Fibroblast of skin of back (primary cell): ENCODE data around the gene RAB12.
"Not testable (repeated sequence)": the region's sequence is repeated elsewhere in the genome, so short reads cannot be mapped to it uniquely, and the experiment has no call there.

ENCODE experiments used
- DNase-seq: peaks from one replicate; pipeline ENCODE4 v3.0.0-alpha.2; 2013

RAB12 gene

DNA sequence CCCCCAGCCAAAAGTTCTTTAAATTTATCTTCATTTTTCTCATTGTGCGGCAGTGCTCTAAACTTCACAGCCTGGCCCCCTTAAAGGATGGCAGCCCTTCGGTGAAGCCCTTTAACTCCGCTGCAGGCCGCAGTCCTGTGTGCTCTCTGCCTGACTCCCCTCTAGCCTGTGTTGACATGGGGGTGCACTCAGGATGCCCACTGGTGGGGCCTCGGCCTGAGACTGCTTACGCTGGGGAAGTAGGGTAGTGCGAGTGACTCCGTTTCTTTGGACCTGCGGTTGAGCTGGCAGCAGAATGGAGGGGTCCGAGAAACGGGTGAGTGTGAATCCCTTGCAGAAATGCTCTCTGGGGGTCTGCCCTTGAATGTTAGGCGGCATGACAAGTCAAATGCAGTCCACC lies 5.6 kb downstream of the RAB12 start:
- no peak for DNase-seq

DNA sequence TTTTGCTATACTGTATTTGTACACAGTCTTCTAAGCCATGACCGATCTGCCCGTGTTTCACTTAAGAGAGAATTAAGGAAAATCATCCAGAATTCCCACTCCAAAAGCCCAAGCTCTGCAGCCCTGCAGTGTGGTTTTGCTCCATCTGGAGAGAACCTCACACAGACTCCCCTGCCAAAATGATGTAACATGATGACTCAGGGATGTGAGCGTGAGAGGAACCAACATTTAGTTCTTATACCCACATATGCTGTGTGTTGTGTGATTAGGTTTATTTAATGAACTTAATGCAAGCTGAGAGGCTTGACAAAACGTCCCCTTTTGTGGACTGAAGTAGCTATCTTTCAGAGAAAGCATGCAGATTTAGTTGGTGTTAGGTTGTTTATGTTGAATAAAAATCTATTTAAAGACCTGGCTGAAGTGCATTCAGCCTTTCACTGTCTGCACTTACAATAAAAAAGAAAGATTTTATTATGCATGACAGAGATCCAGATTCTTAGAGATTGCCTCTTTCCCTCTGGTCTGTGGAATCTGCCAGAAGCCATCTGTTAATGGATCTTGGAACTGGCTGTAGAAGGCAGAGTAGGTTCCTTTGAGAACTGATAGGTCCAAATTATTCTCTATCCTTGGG lies 6.3 kb downstream of the RAB12 start:
- DNase-seq: peak; percentile 93

DNA sequence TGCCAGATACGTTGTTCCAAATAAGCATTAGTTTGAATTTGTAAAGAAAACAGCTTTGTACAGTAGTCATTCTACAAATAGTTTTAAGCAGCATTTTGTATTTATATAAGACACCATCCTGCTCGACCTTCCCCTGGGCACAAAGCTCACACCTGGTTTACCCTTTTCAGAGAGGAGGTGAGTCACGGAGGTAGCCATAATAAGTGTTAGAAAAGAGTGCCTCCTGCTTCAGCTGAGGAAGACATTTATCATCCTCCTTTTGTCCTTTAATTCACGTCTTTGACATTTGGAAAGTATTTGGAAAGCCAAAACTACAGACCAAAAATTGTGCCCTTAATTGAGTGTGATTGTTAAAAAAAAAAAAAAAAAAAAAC lies 6.8 kb downstream of the RAB12 start:
- DNase-seq: no peak

DNA sequence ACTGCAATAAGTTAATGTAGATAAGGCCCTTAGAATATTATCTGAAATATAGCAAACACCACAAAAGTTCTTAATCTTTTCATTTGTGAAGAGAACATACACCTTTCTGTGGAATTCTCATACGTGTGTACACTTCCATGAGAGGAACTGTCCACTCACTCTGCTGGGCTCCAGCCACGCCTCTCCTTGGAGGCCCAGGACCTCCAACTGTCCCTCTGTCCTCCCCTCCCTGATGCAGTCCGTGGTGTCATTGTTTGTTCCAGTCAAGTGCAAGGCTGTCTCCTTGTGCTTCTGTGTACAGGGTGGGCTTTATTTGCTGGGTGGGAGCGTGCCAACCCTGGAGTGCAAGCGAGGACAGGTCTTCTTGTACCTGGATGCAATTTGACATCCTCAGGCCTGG lies 8.7 kb downstream of the RAB12 start:
- no peak for DNase-seq

DNA sequence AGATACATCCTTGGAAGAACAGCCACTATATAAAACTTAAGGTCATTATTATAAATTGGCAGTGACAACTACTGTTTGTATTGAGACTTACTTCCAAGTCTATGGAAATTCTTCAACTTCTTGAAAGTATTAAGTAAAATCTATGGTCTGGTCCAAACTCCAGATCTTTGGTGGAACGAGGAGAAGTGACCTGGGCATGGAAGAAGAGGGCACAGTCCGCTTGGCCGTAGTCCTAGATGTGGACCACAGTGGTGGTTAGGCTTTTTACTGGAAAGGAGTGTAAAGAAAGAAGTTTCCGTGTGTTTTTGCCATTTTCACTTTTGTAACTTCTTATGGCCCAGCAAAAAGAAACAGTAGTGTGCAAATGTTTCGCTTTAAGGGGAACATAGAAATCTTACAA lies 9.8 kb downstream of the RAB12 start:
- DNase-seq: no peak

DNA sequence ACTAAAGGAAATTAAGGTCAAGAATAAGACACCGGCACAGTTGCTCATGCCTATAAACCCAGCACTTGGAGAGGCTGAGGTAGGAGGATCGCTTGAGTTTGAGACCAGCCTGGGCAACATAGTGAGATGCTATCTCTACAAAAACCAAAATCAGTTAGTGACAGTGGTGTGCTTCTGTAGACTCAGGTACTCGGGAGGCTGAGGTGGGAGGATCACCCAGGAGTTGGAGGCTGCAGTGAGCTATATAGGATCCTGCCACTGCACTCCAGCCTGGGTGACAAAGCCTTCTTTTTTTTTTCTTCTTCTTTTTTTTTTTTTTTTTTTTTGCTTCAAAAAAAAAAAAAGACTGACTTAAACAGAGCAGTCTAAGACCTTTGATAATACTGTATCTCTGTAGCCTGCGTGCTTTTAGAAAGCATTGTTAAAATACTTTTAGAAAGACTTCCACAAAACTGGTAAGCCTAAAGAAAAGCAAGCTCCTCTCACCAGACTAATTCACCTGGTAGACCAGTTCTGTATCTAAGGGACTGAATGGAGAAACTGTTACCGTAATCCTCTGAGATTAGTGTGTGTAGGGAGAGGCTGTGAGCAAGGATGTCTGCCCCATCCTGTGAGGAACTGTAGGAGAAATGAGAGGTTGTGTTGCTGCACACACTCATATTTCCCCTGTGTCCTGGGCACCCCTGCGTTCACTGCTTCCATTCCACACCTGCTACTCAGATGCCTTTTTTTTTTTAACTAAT lies 10.8 kb downstream of the RAB12 start:
- DNase-seq: no peak

DNA sequence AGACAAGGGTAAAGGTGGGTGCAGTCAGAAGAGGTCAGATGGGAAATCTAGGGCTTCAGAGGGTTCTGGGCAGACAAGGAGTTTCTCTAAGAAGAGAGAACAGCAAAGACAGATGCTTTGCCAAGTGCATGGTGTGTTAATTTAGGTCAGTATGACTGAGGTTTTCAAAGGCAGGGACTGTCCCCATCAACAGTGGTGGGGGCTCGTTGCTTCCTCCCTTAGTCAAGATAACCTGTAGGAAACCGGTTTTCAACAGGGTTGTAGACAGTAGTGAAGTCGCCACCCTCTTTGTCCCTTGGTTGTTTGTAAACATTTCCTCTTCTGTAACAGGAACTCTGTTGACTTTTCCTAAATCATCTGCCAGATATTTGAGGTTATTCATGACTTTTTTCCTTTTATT lies 11.6 kb downstream of the RAB12 start:
- no peak for DNase-seq

DNA sequence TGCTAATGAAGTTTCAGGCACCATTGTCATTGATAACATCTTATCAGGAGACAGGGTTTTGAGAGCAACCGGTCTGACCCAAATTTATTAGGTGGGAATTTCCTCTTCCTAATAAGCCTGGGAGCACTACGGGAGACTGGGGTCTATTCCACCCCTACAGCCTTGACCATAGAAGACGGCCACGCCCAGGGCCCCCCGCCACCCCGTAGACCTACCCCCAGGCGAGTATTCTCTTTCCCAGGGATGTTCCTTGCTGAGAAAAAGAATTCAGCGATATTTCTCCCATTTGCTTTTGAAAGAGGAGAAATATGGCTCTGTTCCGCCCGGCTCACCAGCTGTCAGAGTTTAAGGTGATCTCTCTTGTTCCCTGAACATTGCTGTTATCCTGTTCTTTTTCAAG lies 13.4 kb downstream of the RAB12 start:
- not testable (repeated sequence) for DNase-seq

DNA sequence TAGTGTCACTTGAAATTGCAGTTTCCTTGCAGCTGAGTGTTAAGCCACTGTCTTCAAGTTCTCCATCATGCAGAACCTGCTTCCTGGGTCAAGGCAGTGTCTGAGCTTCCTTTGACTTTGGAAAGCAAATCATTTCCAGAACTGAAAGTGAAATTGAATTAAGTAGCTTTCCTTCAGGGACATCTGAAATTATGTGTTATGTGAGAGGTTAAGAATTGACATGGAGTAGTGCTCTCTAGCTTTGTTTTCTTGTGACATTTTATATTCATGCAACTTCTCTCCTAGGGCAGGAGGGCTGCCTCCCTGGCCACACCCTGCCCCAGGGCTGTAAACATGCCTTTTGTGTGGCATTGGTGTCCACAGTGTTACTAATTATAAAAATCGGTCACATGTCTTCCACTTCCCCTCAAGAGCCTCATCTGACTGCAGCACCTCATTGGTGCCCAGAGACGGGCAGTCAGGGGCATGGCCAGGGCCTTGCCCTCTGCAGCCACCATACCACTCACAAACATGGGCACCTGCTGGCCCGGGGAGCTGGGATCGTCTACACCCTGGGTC lies 14.4 kb downstream of the RAB12 start:
- DNase-seq: no peak

DNA sequence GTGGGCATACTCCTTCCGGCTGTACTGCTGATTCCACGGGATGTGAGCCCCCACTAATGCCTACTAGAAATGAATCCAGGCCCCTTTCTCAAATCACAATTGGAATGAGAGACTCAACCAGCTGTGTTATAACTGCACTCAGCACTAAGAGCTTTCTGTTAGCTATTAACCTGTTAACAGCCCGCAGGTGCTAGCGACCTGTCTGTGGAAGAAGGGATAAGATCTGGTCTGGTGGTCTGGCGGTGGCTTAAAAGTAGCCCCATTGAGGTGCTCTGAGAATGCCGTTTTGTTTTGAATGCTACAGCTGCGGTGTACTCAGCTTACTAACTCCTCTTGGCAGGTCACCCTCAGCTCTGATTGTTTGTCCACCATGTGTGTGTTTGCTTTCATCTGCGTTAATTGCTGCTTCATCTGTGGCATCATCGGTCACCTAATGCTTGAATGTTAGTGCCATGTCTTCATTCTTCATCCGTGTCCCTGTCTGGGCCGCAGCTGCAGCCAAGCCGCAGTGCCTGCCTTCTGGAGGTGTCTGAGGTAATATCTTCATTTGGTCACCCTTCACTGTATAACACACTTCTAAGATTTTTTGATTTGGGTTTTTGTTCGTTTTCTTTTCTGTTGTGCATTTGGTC lies 16.3 kb downstream of the RAB12 start:
- no peak for DNase-seq

DNA sequence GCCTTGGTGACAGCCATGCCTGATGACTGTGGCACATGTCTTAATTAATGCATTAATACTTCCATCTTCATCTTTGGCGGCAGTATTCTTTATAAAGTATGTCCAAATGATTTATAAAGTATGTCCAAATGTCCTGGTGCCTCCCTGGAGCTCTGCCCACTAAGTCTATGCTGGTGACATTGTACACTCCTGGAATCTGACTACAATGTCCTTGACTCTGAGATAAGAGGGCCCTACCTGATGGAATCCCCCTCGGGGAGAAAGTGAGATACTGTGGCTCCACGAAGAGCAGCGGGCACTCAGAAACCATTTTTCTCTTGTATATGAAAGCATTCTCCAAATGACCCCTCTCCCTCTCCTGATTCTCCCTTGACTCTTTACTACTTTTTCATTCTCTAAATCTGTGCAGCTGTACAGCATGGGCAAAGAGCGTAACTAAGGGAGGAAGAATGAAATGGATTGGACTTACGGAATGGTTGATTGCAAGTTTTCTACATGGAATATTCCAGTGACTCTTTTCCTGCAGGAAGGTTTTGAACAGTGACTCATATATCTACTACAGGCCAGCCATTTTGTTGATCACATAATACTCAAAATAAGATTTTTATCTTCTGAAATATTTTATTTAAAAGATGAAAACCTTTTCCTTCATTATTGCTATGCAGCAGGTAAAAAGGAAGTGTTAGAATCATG lies 17.3 kb downstream of the RAB12 start:
- no peak for DNase-seq

DNA sequence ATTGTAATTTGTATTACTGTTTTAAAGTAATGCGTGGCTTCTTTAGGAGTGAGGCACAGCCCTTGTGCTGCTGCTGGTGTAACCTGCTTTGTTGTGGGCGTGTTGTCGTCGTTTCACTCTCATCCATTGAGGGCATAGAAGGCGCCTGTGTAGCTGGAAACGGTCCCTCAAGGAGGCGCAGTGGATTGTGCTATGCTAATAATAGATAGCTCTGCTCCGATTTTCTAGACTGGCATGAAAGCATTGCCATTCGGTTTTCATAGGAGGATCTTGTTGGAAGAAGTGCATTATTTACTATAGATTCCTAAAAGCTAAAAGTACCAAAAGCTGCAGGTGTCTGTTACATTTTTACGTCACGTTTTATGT lies 17.9 kb downstream of the RAB12 start:
- DNase-seq: no peak

DNA sequence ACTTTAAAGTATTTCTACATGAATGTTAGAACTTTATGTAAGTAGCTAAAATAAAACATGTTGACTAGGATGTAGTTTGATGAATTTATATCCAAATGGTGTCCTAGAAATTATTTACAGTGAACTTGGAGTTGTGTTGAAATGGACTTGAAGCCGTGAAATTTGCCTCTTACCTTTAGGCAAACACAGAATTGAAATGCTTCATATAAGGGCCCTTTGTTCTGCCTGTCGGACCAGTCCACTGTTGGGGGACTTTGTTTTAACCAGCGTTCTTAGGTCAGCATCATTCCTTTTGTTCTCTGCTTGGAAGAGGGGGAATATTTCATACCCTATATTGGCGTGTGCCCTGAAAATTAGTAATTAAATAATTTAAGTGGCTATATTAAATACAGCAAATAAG lies 18.3 kb downstream of the RAB12 start:
- DNase-seq: no peak

DNA sequence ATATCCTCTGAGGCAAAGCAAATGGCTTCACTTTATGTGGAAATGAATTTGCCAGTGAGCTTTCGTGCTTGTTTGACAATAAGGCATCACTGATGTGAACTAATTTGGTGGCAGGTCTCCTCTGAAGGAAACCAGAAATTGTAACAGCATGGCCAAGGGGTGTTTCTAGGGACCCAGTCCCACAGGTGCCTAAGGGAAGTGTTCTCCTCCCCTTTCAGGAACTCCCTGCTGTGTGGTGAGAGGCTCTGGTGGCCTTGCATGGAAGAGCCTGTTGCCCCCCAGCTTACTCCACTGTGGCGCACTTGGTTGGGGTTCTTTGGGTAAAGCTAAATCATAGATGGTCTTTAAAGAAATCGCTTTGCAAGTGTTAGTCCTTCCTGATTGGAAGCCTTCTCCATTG lies 20.4 kb downstream of the RAB12 start:
- DNase-seq: no peak

DNA sequence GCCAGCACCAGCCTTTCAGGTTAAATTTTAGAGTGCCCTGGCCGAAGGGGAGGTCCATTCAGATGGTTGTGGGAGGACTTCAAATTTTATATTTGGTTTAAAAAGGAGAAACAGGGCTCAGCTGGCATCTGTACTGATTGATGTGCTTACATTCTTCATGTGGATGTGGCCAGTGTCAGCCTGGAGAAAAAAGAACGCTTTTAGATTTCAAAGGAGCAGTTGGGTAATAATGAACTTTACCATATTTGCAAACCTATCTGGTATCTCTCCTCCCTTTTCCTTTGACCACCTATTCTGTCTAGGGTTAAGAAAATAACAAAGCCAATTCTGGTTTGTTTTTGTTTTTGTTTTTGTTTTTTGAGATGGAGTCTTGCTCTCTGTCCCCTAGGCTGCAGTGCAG lies 21.3 kb downstream of the RAB12 start:
- no peak for DNase-seq

DNA sequence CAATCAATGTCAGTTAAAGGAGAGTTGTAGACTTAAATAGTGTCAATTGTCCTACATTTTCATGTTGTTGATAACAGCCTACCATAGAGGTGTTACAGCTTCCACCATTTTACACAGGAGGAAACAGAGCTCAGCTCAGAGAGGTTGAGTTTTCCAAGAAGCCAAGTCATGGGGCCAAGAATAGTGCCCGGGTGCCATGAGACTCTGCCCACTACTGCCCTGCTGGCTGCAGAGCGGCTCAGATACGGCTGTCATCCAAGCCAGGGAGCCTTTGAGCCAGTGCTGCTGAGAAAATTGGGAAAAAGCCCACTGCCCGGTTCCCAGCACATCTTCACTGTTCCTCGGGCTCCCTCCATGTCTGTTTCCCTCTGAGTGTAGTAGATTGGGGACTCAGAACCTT lies 22.0 kb downstream of the RAB12 start:
- no peak for DNase-seq

DNA sequence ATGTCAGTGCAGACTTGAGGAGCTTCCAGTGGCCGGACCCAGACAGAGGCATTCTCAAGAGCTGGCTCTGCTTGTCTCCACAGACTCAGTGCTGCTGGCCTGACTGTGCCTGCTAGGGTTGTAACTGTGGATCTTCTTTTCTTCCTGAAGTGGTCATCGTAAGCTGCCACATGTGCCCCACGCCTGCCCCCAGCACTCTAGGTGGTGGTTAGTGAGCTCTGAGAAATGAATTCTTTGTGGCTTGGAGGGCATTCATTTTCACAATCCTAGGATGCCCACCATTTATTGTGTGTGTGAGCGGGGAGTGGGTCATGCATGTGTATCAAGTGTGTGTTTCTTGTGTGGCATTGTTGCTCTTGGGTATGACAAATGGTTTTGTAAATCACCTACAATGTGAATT lies 23.1 kb downstream of the RAB12 start:
- DNase-seq: no peak

DNA sequence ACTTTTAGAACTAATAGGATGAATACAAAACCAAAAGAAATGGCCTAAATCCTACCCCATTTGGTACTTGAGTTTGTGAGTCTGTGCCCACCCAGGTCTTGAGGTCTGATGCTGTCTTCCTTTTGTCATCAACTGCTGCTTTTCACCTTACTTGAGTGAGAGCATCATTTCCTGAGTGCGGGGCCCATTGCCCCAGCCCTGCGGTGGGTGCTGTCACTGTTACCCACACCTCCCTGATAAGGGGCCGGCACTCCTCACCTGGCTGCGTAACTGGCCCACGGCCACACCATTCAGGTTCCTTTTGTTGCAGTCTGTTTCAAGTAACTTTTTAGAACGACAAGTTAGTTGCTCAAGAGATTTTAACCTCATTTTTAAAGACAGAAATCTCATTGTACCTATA lies 25.3 kb downstream of the RAB12 start:
- no peak for DNase-seq

DNA sequence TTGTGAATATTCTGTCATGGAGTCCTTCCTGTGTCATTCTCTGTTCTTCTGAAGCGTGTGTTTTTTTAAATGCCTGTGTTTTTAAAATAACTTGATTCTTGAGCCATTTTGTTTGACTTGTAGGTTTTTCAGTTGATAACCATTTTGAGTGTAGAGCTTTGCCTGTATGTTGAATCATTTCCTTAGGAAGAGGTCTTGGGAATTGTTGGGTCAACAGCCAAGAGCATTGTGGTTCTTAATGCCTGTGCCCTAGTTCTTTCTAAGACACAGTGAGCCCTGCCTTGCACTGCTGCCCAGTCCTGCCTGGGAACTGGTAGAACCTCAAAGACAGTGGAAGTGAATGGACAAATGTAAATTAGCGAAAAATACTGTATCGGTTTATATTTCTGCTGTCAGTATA lies 25.9 kb downstream of the RAB12 start:
- DNase-seq: peak; percentile 45

DNA sequence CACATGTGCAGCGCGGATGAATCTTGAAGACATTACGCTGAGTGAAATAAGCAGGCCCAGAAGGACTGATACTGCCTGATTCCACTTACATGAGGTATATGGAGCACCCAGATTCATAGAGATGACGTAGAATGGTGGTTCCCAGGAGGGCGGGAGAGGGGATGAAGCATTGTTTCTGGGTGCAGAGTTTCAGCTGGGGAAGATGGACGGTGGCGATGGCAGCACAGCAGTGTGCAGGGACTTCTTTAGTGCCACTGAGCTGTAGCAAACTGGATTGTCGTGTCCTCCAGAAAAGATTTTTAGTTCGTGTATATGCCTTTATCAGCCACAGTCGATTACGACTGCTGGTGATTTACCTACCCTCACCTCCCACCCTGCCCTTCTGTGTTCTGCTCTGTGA lies 30.5 kb downstream of the RAB12 start:
- DNase-seq: no peak

DNA sequence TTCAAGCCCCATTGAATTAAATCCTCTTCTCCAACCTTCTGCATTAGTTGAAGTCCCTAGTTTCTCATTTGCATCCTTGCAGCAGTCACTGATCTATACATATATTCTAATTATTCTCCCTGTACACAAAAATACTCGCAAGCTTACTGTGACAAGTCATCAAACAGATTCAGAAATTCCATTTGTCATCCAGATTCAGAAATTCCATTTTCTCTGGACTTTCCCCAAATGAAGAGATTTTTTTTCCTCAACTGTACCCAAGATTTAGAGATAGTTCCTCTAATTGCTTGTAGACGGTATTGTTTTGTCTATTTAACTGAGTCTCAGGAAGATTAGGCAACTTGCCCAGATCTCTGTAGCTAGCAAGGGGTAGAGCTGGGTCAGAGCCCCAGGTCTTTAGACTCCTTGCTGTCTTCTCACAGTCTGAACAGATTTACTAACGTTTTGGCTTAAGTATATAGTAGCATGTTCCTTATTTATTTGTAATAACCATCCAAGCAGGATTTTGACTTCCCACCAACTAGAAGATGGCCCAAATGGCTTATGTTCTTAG lies 34.2 kb downstream of the RAB12 start:
- no peak for DNase-seq

DNA sequence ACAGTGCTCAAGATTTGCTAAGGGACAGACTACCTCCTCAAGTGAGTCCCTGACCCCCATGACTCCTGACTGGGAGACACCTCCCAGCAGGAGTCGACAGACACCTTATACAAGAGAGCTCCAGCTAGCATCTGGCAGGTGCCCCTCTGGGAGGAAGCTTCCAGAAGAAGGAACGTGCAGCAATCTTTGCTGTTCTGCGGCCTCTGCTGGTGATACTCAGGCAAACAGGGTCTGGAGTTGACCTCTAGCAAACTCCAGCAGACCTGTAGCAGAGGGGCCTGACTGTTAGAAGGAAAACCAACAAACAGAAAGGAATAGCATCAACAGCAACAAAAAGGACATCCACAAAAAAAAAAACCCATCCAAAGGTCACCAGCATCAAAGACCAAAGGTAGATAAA lies 38.1 kb downstream of the RAB12 start:
- DNase-seq: not testable (repeated sequence)
